WTC11 (cell line): ENCODE data around the gene SHANK1. TPM values are rescaled to one million over a fixed set of nuclear protein-coding genes. Genes with fewer than 3 reads are reported as not detected.

Experiments used
- ATAC-seq: fragments of 200-7000 bp; cut with Tn5 transposase; 2 replicates; pipeline ENCODE4 v1.10.0; 2021; ENCODE audit warnings: mild to moderate bottlenecking, moderate library complexity
- CTCF ChIA-PET: fragments of 300-600 bp; sonication (Branson Sonifier 250); formaldehyde crosslinking; loops from one replicate; lab custom pipeline; 2021; ENCODE audit warnings: antibody characterized with exemption; lab: Charles Lee
- POLR2A ChIA-PET: fragments of 350-600 bp; sonication (Branson Sonifier 250); formaldehyde crosslinking; loops from one replicate; lab custom pipeline; 2021; ENCODE audit warnings: antibody characterized with exemption; lab: Charles Lee
- DNase-seq: peaks from one replicate; pipeline ENCODE4 v3.0.0; 2021; ENCODE audit warnings: low spot score
- H3K27ac Mint-ChIP-seq: 2 replicates; pipeline ENCODE4 v1.8.0; 2021; ENCODE audit warnings: mixed read lengths
- H3K27me3 Mint-ChIP-seq: 2 replicates; pipeline ENCODE4 v1.8.0; 2021; ENCODE audit warnings: low read depth, mild to moderate bottlenecking, moderate library complexity, mixed read lengths
- H3K36me3 Mint-ChIP-seq: 2 replicates; pipeline ENCODE4 v1.8.0; 2021; ENCODE audit warnings: mixed read lengths
- H3K4me1 Mint-ChIP-seq: 2 replicates; pipeline ENCODE4 v1.8.0; 2022; ENCODE audit warnings: mixed read lengths
- H3K4me3 Mint-ChIP-seq: 2 replicates; pipeline ENCODE4 v1.8.0; 2021; ENCODE audit warnings: mild to moderate bottlenecking, moderate library complexity, mixed read lengths
- H3K9me3 Mint-ChIP-seq: 2 replicates; pipeline ENCODE4 v1.8.0; 2021; ENCODE audit warnings: mixed read lengths
- AFF4 ChIP-seq: sonication (generic); formaldehyde crosslinking; IDR thresholded peaks from 2 replicates; pipeline ENCODE4 v1.8.1; 2023; ENCODE audit warnings: mild to moderate bottlenecking, missing genetic modification reagents, borderline replicate concordance
- ARID4B ChIP-seq: sonication (generic); formaldehyde crosslinking; IDR thresholded peaks from 2 replicates; pipeline ENCODE4 v1.8.0; 2023; ENCODE audit warnings: missing genetic modification reagents, mild to moderate bottlenecking, borderline replicate concordance
- ELF4 ChIP-seq: sonication (generic); formaldehyde crosslinking; IDR thresholded peaks from 2 replicates; pipeline ENCODE4 v1.8.1; 2022; ENCODE audit warnings: low read depth, mild to moderate bottlenecking, moderate library complexity, missing genetic modification reagents
- ESRRA ChIP-seq: sonication (generic); formaldehyde crosslinking; IDR thresholded peaks from 2 replicates; pipeline ENCODE4 v1.8.1; 2022; ENCODE audit warnings: mild to moderate bottlenecking, missing genetic modification reagents, borderline replicate concordance
- JUN ChIP-seq: sonication (generic); formaldehyde crosslinking; IDR thresholded peaks from 2 replicates; pipeline ENCODE4 v1.8.0; 2023; ENCODE audit warnings: mild to moderate bottlenecking, missing genetic modification reagents
- NR2C2 ChIP-seq: sonication (generic); formaldehyde crosslinking; IDR thresholded peaks from 2 replicates; pipeline ENCODE4 v1.8.0; 2022; ENCODE audit warnings: mild to moderate bottlenecking, missing genetic modification reagents
- PRRX2 ChIP-seq: fragments of 250-450 bp; sonication (Bioruptor Pico); IDR thresholded peaks from 2 replicates; pipeline ENCODE4 v1.8.0; 2021; ENCODE audit warnings: mild to moderate bottlenecking
- TEAD1 ChIP-seq: sonication (generic); formaldehyde crosslinking; IDR thresholded peaks from 2 replicates; pipeline ENCODE4 v1.8.0; 2022; ENCODE audit warnings: mild to moderate bottlenecking, missing genetic modification reagents
- ZNF121 ChIP-seq: sonication (generic); formaldehyde crosslinking; IDR thresholded peaks from 2 replicates; pipeline ENCODE4 v1.8.0; 2023; ENCODE audit warnings: missing genetic modification reagents
- ZNF219 ChIP-seq: sonication (generic); formaldehyde crosslinking; IDR thresholded peaks from 2 replicates; pipeline ENCODE4 v1.8.0; 2023; ENCODE audit warnings: missing genetic modification reagents, mild to moderate bottlenecking, borderline replicate concordance
- ZNF232 ChIP-seq: sonication (generic); formaldehyde crosslinking; IDR thresholded peaks from 2 replicates; pipeline ENCODE4 v1.8.0; 2022; ENCODE audit warnings: mild to moderate bottlenecking, missing genetic modification reagents
- ZNF281 ChIP-seq: sonication (generic); formaldehyde crosslinking; IDR thresholded peaks from 2 replicates; pipeline ENCODE4 v1.8.0; 2023; ENCODE audit warnings: mild to moderate bottlenecking, missing genetic modification reagents
- ZNF671 ChIP-seq: fragments of 250-450 bp; sonication (Bioruptor Pico); IDR thresholded peaks from 2 replicates; pipeline ENCODE4 v1.8.0; 2021; ENCODE audit warnings: mild to moderate bottlenecking
- total RNA-seq: library from RNA; stranded (reverse); gene quantifications from 3 replicates; pipeline ENCODE4 v1.2.3, GENCODE V29; 2021

SHANK1 gene
- total RNA-seq, 1 experiment from 2014 or later, result 8.7 TPM

GRCh38 chr19:50713556-50714236 lies 5.9 kb downstream of the SHANK1 start (continued):
- TF ChIP-seq AFF4 (no peak), ZNF219 (CRISPR knock-in tag) (no peak), ZNF232 (CRISPR knock-in tag) (no peak), ARID4B (CRISPR knock-in tag) (no peak), ZNF671 (CRISPR knock-in tag) (no peak), ZNF281 (no peak)

GRCh38 chr19:50712833-50713232 lies 6.8 kb downstream of the SHANK1 start:
- Mint-ChIP-seq H3K4me3 (no peak overlapping the region), H3K27me3 (peaks cover 30% of the 10 kb centered on the region), H3K27ac (no peak overlapping the region), H3K4me1 (peaks cover 15% of the 10 kb centered on the region), H3K36me3 (no peaks in the 10 kb centered on the region), H3K9me3 (no peaks in the 10 kb centered on the region)
- CTCF ChIA-PET, result interaction anchor here (0.8 to 3.4 kb wide), 4 partner anchors 9 to 156 kb away, joined by 3 to 18 read pairs (median 6); no protein-coding TSS in a partner anchor
- TF ChIP-seq ELF4 (CRISPR knock-in tag) (no peak), NR2C2 (CRISPR knock-in tag) (no peak), TEAD1 (CRISPR knock-in tag) (no peak), PRRX2 (CRISPR knock-in tag) (no peak), JUN (CRISPR knock-in tag) (no peak), ZNF121 (CRISPR knock-in tag) (no peak)
- POLR2A ChIA-PET, result no interaction called here
- DNase-seq, result no peak
- ATAC-seq, result no peak

- no peak for DNase-seq
- Mint-ChIP-seq H3K27me3 (peaks cover 25% of the 10 kb centered on the region), H3K4me1 (peaks cover 7% of the 10 kb centered on the region), H3K27ac (no peak overlapping the region), H3K36me3 (no peaks in the 10 kb centered on the region), H3K4me3 (no peak overlapping the region), H3K9me3 (no peaks in the 10 kb centered on the region)
- ChIA-PET CTCF (interaction anchor here (2.0 to 3.4 kb wide), 3 partner anchors 8 to 155 kb away, joined by 5 to 18 read pairs (median 8); no protein-coding TSS in a partner anchor), POLR2A (no interaction called here)
- ATAC-seq, result no peak
- TF ChIP-seq ESRRA (CRISPR knock-in tag), result no peak
Observed at GRCh38 chr19:50711805-50712204, 7.8 kb downstream of the SHANK1 start.
